Activated CD4-positive, alpha-beta T cell treated with anti-CD3 and anti-CD28 coated beads, Interleukin-2, amount 10 ng/mL, durations not matched to agents 7 days and 5 days (primary cell): ENCODE measurements around the gene KDM6A. TPM values are rescaled to one million over a fixed set of nuclear protein-coding genes. Genes with fewer than 3 reads are reported as not detected.
"Not testable (repeated sequence)": the region's sequence is repeated elsewhere in the genome, so short reads cannot be mapped to it uniquely, and the experiment has no call there.

Experiments
- CTCF ChIA-PET: fragments of 350-600 bp; sonication (Branson Sonifier 250); formaldehyde crosslinking; loops from one replicate; lab custom pipeline; 2021; ENCODE audit warnings: antibody characterized with exemption; lab: Charles Lee
- POLR2A ChIA-PET: fragments of 350-600 bp; sonication (Branson Sonifier 250); formaldehyde crosslinking; loops from one replicate; lab custom pipeline; 2021; ENCODE audit warnings: antibody characterized with exemption; lab: Charles Lee
- DNase-seq: peaks from one replicate; pipeline ENCODE4 v3.0.0-alpha.2; 2020
- H3K27ac Mint-ChIP-seq: one replicate; pipeline ENCODE4 v1.8.0; 2021; ENCODE audit warnings: mild to moderate bottlenecking, moderate library complexity, mixed read lengths
- H3K27me3 Mint-ChIP-seq: one replicate; pipeline ENCODE4 v1.8.0; 2021; ENCODE audit warnings: mixed read lengths
- H3K36me3 Mint-ChIP-seq: one replicate; pipeline ENCODE4 v1.8.0; 2021; ENCODE audit warnings: low read depth, mixed read lengths
- H3K4me1 Mint-ChIP-seq: one replicate; pipeline ENCODE4 v1.8.0; 2021; ENCODE audit warnings: mixed read lengths
- H3K4me3 Mint-ChIP-seq: one replicate; pipeline ENCODE4 v1.8.0; 2021; ENCODE audit warnings: mild to moderate bottlenecking, moderate library complexity, mixed read lengths
- H3K9me3 Mint-ChIP-seq: one replicate; pipeline ENCODE4 v1.8.0; 2021; ENCODE audit warnings: mixed read lengths
- total RNA-seq, 2 experiments: library from RNA; stranded (reverse); gene quantifications; one replicate each; pipeline ENCODE4 v1.2.3, GENCODE V29; 2021

KDM6A gene
- total RNA-seq, 2 experiments from 2014 or later, result 26.6 to 27.6 TPM

- H3K36me3 Mint-ChIP-seq, result peaks cover 6% of the 10 kb centered on the region
- H3K27me3 Mint-ChIP-seq, result no peaks in the 10 kb centered on the region
- H3K4me3 Mint-ChIP-seq, result no peak overlapping the region
- DNase-seq, result no peak
- POLR2A ChIA-PET, result no interaction called here
- H3K27ac Mint-ChIP-seq, result no peak overlapping the region
- H3K9me3 Mint-ChIP-seq, result no peaks in the 10 kb centered on the region
- peaks cover 23% of the 10 kb centered on the region for H3K4me1 Mint-ChIP-seq
- CTCF ChIA-PET, result no interaction called here
Measured at GRCh38 chrX:44913656-44914531, 40.9 kb downstream of the KDM6A start.

GRCh38 chrX:44914532-44915198 lies 41.7 kb downstream of the KDM6A start:
- peaks cover 26% of the 10 kb centered on the region for H3K4me1 Mint-ChIP-seq
- no peak for DNase-seq
- H3K27ac Mint-ChIP-seq, result no peak overlapping the region
- ChIA-PET CTCF (no interaction called here), POLR2A (no interaction called here)
- H3K4me3 Mint-ChIP-seq, result no peak overlapping the region
- H3K27me3 Mint-ChIP-seq, result no peaks in the 10 kb centered on the region
- H3K36me3 Mint-ChIP-seq, result peaks cover 8% of the 10 kb centered on the region
- H3K9me3 Mint-ChIP-seq, result no peaks in the 10 kb centered on the region

GRCh38 chrX:44915361-44915868 lies 42.4 kb downstream of the KDM6A start:
- no peak for DNase-seq
- POLR2A ChIA-PET, result no interaction called here
- no peak overlapping the region for H3K4me3 Mint-ChIP-seq
- no peak overlapping the region for H3K27ac Mint-ChIP-seq
- H3K4me1 Mint-ChIP-seq, result peaks cover 27% of the 10 kb centered on the region
- CTCF ChIA-PET, result no interaction called here
- no peaks in the 10 kb centered on the region for H3K27me3 Mint-ChIP-seq
- H3K9me3 Mint-ChIP-seq, result no peaks in the 10 kb centered on the region
- H3K36me3 Mint-ChIP-seq, result peaks cover 8% of the 10 kb centered on the region

GRCh38 chrX:44918722-44919121 lies 45.7 kb downstream of the KDM6A start:
- CTCF ChIA-PET, result interaction anchor here (0.6 kb wide), 1 partner anchor 238 kb away, joined by 3 read pairs; no protein-coding TSS in a partner anchor
- no peak for DNase-seq
- Mint-ChIP-seq H3K4me1 (peaks cover 37% of the 10 kb centered on the region), H3K4me3 (no peak overlapping the region), H3K27ac (no peak overlapping the region), H3K27me3 (no peaks in the 10 kb centered on the region), H3K36me3 (peaks cover 11% of the 10 kb centered on the region), H3K9me3 (no peaks in the 10 kb centered on the region)
- POLR2A ChIA-PET, result no interaction called here

GRCh38 chrX:44922980-44923379 lies 50.0 kb downstream of the KDM6A start:
- peak overlapping the region; percentile 6 for H3K4me3 Mint-ChIP-seq
- DNase-seq, result no peak
- H3K27ac Mint-ChIP-seq, result peak overlapping the region; percentile 1
- peaks cover 5% of the 10 kb centered on the region for H3K36me3 Mint-ChIP-seq
- ChIA-PET CTCF (interaction anchor here (0.6 kb wide), 1 partner anchor 166 kb away, joined by 5 read pairs; no protein-coding TSS in a partner anchor), POLR2A (no interaction called here)
- H3K27me3 Mint-ChIP-seq, result no peaks in the 10 kb centered on the region
- peaks cover 24% of the 10 kb centered on the region for H3K4me1 Mint-ChIP-seq
- no peaks in the 10 kb centered on the region for H3K9me3 Mint-ChIP-seq

- Mint-ChIP-seq H3K27ac (no peak overlapping the region), H3K36me3 (peaks cover 8% of the 10 kb centered on the region), H3K4me1 (peaks cover 19% of the 10 kb centered on the region), H3K9me3 (peaks cover 7% of the 10 kb centered on the region), H3K4me3 (no peak overlapping the region), H3K27me3 (no peaks in the 10 kb centered on the region)
- DNase-seq, result no peak
- ChIA-PET POLR2A (no interaction called here), CTCF (interaction anchor here (1.1 kb wide), 1 partner anchor 112 kb away, joined by 3 read pairs; no protein-coding TSS in a partner anchor)
Measured at GRCh38 chrX:44927398-44927797, 54.4 kb downstream of the KDM6A start.

- Mint-ChIP-seq H3K4me3 (no peak overlapping the region), H3K4me1 (peaks cover 10% of the 10 kb centered on the region), H3K36me3 (peaks cover 5% of the 10 kb centered on the region), H3K9me3 (peaks cover 7% of the 10 kb centered on the region), H3K27me3 (no peaks in the 10 kb centered on the region), H3K27ac (no peak overlapping the region)
- ChIA-PET POLR2A (no interaction called here), CTCF (no interaction called here)
- DNase-seq, result no peak
Measured at GRCh38 chrX:44931441-44931973, 58.5 kb downstream of the KDM6A start.

- POLR2A ChIA-PET, result no interaction called here
Measured at GRCh38 chrX:44935172-44935571, 62.2 kb downstream of the KDM6A start.

GRCh38 chrX:44935640-44936039 lies 62.7 kb downstream of the KDM6A start:
- no peak overlapping the region for H3K4me3 Mint-ChIP-seq
- CTCF ChIA-PET, result no interaction called here

More at GRCh38 chrX:44935172-44935571, 62.2 kb downstream of the KDM6A start:
- DNase-seq, result no peak
- Mint-ChIP-seq H3K27me3 (no peaks in the 10 kb centered on the region), H3K9me3 (peaks cover 7% of the 10 kb centered on the region), H3K36me3 (peaks cover 8% of the 10 kb centered on the region), H3K4me3 (no peak overlapping the region), H3K27ac (no peak overlapping the region), H3K4me1 (peaks cover 14% of the 10 kb centered on the region)
- CTCF ChIA-PET, result interaction anchor here (1.0 kb wide), 1 partner anchor 31 kb away, joined by 3 read pairs; no protein-coding TSS in a partner anchor

GRCh38 chrX:44937606-44938005 lies 64.6 kb downstream of the KDM6A start:
- no peak for DNase-seq
- Mint-ChIP-seq H3K27ac (no peak overlapping the region), H3K4me3 (no peak overlapping the region), H3K27me3 (no peaks in the 10 kb centered on the region), H3K9me3 (peaks cover 7% of the 10 kb centered on the region), H3K36me3 (peaks cover 13% of the 10 kb centered on the region), H3K4me1 (peaks cover 10% of the 10 kb centered on the region)
- CTCF ChIA-PET, result interaction anchor here (1.3 kb wide), 1 partner anchor 33 kb away, joined by 3 read pairs; no protein-coding TSS in a partner anchor
- POLR2A ChIA-PET, result no interaction called here

More at GRCh38 chrX:44935640-44936039, 62.7 kb downstream of the KDM6A start:
- Mint-ChIP-seq H3K27ac (no peak overlapping the region), H3K36me3 (peaks cover 11% of the 10 kb centered on the region), H3K9me3 (peaks cover 7% of the 10 kb centered on the region), H3K4me1 (peaks cover 14% of the 10 kb centered on the region), H3K27me3 (no peaks in the 10 kb centered on the region)
- no peak for DNase-seq
- POLR2A ChIA-PET, result no interaction called here

GRCh38 chrX:44938111-44938510 lies 65.1 kb downstream of the KDM6A start:
- CTCF ChIA-PET, result interaction anchor here (1.3 kb wide), 1 partner anchor 34 kb away, joined by 3 read pairs; no protein-coding TSS in a partner anchor
- H3K27ac Mint-ChIP-seq, result no peak overlapping the region

GRCh38 chrX:44940541-44940940 lies 67.6 kb downstream of the KDM6A start:
- CTCF ChIA-PET, H3K27ac Mint-ChIP-seq, H3K4me3 Mint-ChIP-seq, H3K27me3 Mint-ChIP-seq, H3K4me1 Mint-ChIP-seq, POLR2A ChIA-PET, DNase-seq: not testable (repeated sequence)
- H3K36me3 Mint-ChIP-seq, result peaks cover 24% of the 10 kb centered on the region
- peaks cover 13% of the 10 kb centered on the region for H3K9me3 Mint-ChIP-seq

More at GRCh38 chrX:44938111-44938510, 65.1 kb downstream of the KDM6A start:
- H3K4me3 Mint-ChIP-seq, result no peak overlapping the region
- peaks cover 10% of the 10 kb centered on the region for H3K4me1 Mint-ChIP-seq
- DNase-seq, result no peak
- H3K9me3 Mint-ChIP-seq, result peaks cover 7% of the 10 kb centered on the region
- POLR2A ChIA-PET, result no interaction called here
- no peaks in the 10 kb centered on the region for H3K27me3 Mint-ChIP-seq
- H3K36me3 Mint-ChIP-seq, result peaks cover 15% of the 10 kb centered on the region
